HepG2 (cell line): ENCODE measurements around the gene DPP6. TPM values are rescaled to one million over a fixed set of nuclear protein-coding genes. Genes with fewer than 3 reads are reported as not detected.

Source experiments
- ATAC-seq: fragments of 200-7000 bp; cut with Tn5 transposase; 3 replicates; pipeline ENCODE4 v1.9.1; 2020; ENCODE audit warnings: mild to moderate bottlenecking, moderate library complexity
- BruUV-seq: library from RNA; stranded (reverse); fragments of 400-500 nt; replicated peaks from 2 replicates; lab custom pipeline; 2021; lab: Mats Ljungman, UMichigan
- CTCF ChIA-PET: fragments of 300-600 bp; formaldehyde crosslinking; extraction: SDS; loops from one replicate; lab custom pipeline; 2021; ENCODE audit warnings: low total read pairs, inconsistent platforms, low intra/inter-chr PET ratio; lab: Yijun Ruan, JAX
- POLR2A ChIA-PET: fragments of 350-600 bp; sonication (Branson Sonifier 250); formaldehyde crosslinking; loops from one replicate; lab custom pipeline; 2020; ENCODE audit warnings: antibody characterized with exemption, inconsistent platforms; lab: Yijun Ruan, JAX
- DNase-seq: peaks from one replicate; pipeline ENCODE4 v3.0.0-alpha.2; 2015; ENCODE audit warnings: low spot score
- FAIRE-seq: peaks from 3 replicates; lab custom pipeline; 2011; peaks lifted over from hg19 to GRCh38; lab: Jason Lieb, UNC
- H2AFZ ChIP-seq: one replicate; pipeline ENCODE4 v1.6.1; 2011; ENCODE audit warnings: low read length, inconsistent platforms
- H3K27ac ChIP-seq: fragments of 300-600 bp; 3 replicates; pipeline ENCODE4 v1.8.0; 2011; ENCODE audit warnings: mixed run types, mild to moderate bottlenecking, mixed read lengths, low read length, inconsistent platforms; ENCODE audit not compliant: insufficient read depth; ENCODE audit errors: extremely low read length
- H3K27me3 ChIP-seq, 2 experiments: fragments of 200-600 bp in 1 of 2; 2 replicates in 1 of 2; 3 replicates in 1 of 2; pipeline versions ENCODE4 v1.6.0 to v1.8.0; 2011; ENCODE audit warnings: low read length in 2 of 2, mild to moderate bottlenecking in 2 of 2, moderate library complexity in 2 of 2, inconsistent platforms in 1 of 2; ENCODE audit not compliant: insufficient read depth in 2 of 2, control insufficient read depth in 1 of 2
- H3K36me3 ChIP-seq, 2 experiments: fragments of 200-600 bp in 1 of 2; replicated peaks in 1 of 2; 2 replicates in 1 of 2; 3 replicates in 1 of 2; pipeline versions ENCODE4 v1.5.1 to v1.8.0; 2011; ENCODE audit warnings: low read length in 2 of 2, inconsistent platforms in 1 of 2; ENCODE audit not compliant: insufficient read depth in 2 of 2, control insufficient read depth in 1 of 2
- H3K4me1 ChIP-seq: 2 replicates; pipeline ENCODE4 v1.5.1; 2012; ENCODE audit warnings: low read length, inconsistent platforms; ENCODE audit not compliant: insufficient read depth
- H3K4me2 ChIP-seq: 2 replicates; pipeline ENCODE4 v1.6.0; 2011; ENCODE audit warnings: low read depth, low read length, inconsistent platforms
- H3K4me3 ChIP-seq, 3 experiments: fragments of 200-600 bp in 1 of 3; sonication (generic), shearing (Covaris generic) in 1 of 3; replicated peaks in 1 of 3; 2 replicates each; pipeline ENCODE4 v1.5.1; 2011 to 2016; ENCODE audit warnings: low read length in 3 of 3, inconsistent platforms in 2 of 3, low read depth in 2 of 3, mild to moderate bottlenecking in 2 of 3, control low read depth in 1 of 3, mixed read lengths in 1 of 3; ENCODE audit not compliant: insufficient read depth in 1 of 3
- H3K79me2 ChIP-seq: one replicate; pipeline ENCODE4 v1.6.1; 2011; ENCODE audit warnings: low read length, inconsistent platforms; ENCODE audit not compliant: insufficient read depth
- H3K9ac ChIP-seq: 2 replicates; pipeline ENCODE4 v1.6.0; 2011; ENCODE audit warnings: mild to moderate bottlenecking, low read depth, low read length, inconsistent platforms; ENCODE audit not compliant: insufficient read depth
- H3K9me3 ChIP-seq: 2 replicates; pipeline ENCODE4 v1.5.1; 2012; ENCODE audit warnings: mild to moderate bottlenecking, low read length
- H4K20me1 ChIP-seq: 2 replicates; pipeline ENCODE4 v1.6.0; 2011; ENCODE audit warnings: inconsistent platforms, mild to moderate bottlenecking, low read length, moderate library complexity; ENCODE audit not compliant: insufficient read depth
- CREM ChIP-seq, 2 experiments: sonication (generic) in 1 of 2; formaldehyde crosslinking in 1 of 2; IDR thresholded peaks; 2 replicates each; pipeline versions ENCODE4 v1.4.0 to v1.6.1; 2016 to 2020; ENCODE audit warnings: antibody characterized with exemption in 1 of 2, mild to moderate bottlenecking in 1 of 2, missing genetic modification reagents in 1 of 2
- MAFF ChIP-seq: IDR thresholded peaks from 2 replicates; pipeline ENCODE4 v1.6.1; 2011; ENCODE audit warnings: low read depth, low read length, improper control_type of control experiment
- MAFK ChIP-seq, 2 experiments: IDR thresholded peaks in 1 of 2; conservative IDR thresholded peaks in 1 of 2; 2 replicates each; pipeline ENCODE4 v1.6.1; 2011; ENCODE audit warnings: improper control_type of control experiment in 2 of 2, low read length in 2 of 2
- WGBS: methylation state at CpG from one replicate; pipeline ENCODE4 v1.1.6; 2017; ENCODE audit warnings: low lambda C conversion rate; 5-methylcytosine and 5-hydroxymethylcytosine counted together
- in situ Hi-C: cut with HindIII; loops from 2 replicates; pipeline ENCODE4 v1.10.0; 2017; ENCODE audit warnings: low pct_unique_long_range_greater_than_20kb; ENCODE audit not compliant: extremely low pct_ligation_motif_present
- intact Hi-C: fragments of 100-400 bp; cut with micrococcal nuclease; formaldehyde crosslinking; loops from one replicate; pipeline ENCODE4 v1.10.0; 2022; ENCODE audit not compliant: unreplicated experiment
- polyA plus RNA-seq, 8 experiments: library from polyadenylated mRNA; depleted of rRNA in 3 of 8; stranded (reverse) in 7 of 8; unstranded in 1 of 8; fragments of >200 nt; fragmentation: Illumina TruSeq in 4 of 8; extraction: Trizol in 4 of 8; gene quantifications; 2 replicates each; pipeline versions ENCODE4 v1.2.1 to v1.2.3, GENCODE V29; 2011 to 2016; ENCODE audit warnings: low read depth in 4 of 8, missing spikeins in 1 of 8, mixed read lengths in 1 of 8; ENCODE audit not compliant: insufficient read depth in 1 of 8
- total RNA-seq, 5 experiments: library from RNA; depleted of rRNA; stranded (reverse); fragments of >200 nt; fragmentation: Illumina TruSeq; extraction: Trizol; gene quantifications; 2 replicates each; pipeline ENCODE4 v1.2.3, GENCODE V29; 2016; ENCODE audit warnings: low read depth in 1 of 5
- TF ChIP-seq, protein P1 (sequence below), 2 experiments: sonication (generic) in 1 of 2; formaldehyde crosslinking in 1 of 2; IDR thresholded peaks; 2 replicates each; pipeline versions ENCODE4 v1.4.0 to v1.6.1; 2016 to 2020; ENCODE audit warnings: borderline replicate concordance in 1 of 2, low read depth in 1 of 2, mild to moderate bottlenecking in 1 of 2, missing genetic modification reagents in 1 of 2
- TF ChIP-seq, protein P2 (sequence below): sonication (generic); formaldehyde crosslinking; IDR thresholded peaks from 2 replicates; pipeline ENCODE4 v1.5.0; 2020; ENCODE audit warnings: mild to moderate bottlenecking, missing genetic modification reagents, moderate library complexity
- TF ChIP-seq, protein P3 (sequence below): sonication (generic); formaldehyde crosslinking; conservative IDR thresholded peaks from 2 replicates; pipeline ENCODE4 v1.8.0; 2022; ENCODE audit warnings: low read depth, missing genetic modification reagents

DPP6 gene
- total and polyA plus RNA-seq, 2 of the 13 experiments (the other 11 are each of a cell fraction or from before 2014, with no cell fraction given): not detected

DNA sequence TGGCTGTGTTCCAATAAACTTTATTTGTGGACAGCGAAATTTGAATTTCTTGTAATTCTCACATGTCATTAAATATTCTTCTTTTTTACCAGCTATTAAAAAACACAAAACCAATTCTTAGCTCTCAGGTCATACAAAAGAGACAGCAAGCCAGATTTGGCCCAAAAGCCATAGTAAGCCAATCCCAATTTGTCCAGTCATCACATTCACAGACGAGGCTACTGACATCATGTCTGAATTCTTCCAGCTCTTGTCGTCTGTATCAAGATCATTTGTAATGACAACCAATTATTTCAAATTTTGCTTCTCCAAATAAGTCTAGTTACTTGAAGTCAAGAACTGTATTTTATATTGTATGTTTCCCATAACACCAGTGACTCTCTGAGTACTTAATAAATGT is 684.2 kb downstream of the DPP6 start:
- Histone ChIP-seq H3K9ac (no peak overlapping the region), H3K4me1 (no peaks in the 10 kb centered on the region), H4K20me1 (no peaks in the 10 kb centered on the region), H3K27me3 (peaks cover 0 to 12% of the 10 kb centered on the region in 2 experiments; a peak in 2 of 5 replicates), H3K9me3 (no peaks in the 10 kb centered on the region; the same call in 1 of the 2 replicates), H3K4me3 (no peak overlapping the region), H3K27ac (no peak overlapping the region), H3K4me2 (no peak overlapping the region), H3K79me2 (no peaks in the 10 kb centered on the region), H2AFZ (no peak overlapping the region), H3K36me3 (no peaks in the 10 kb centered on the region)
- 1% methylated on average over 3 of the region's 3 CpGs for WGBS
- CTCF ChIA-PET: no interaction called here
- in situ Hi-C loops: no loop called here
- FAIRE-seq (no peak), ATAC-seq (no peak), DNase-seq (no peak)
- intact Hi-C loops: no loop called here
- POLR2A ChIA-PET: no interaction called here
- BruUV-seq: no TSS peak
- TF ChIP-seq, protein P1, sequence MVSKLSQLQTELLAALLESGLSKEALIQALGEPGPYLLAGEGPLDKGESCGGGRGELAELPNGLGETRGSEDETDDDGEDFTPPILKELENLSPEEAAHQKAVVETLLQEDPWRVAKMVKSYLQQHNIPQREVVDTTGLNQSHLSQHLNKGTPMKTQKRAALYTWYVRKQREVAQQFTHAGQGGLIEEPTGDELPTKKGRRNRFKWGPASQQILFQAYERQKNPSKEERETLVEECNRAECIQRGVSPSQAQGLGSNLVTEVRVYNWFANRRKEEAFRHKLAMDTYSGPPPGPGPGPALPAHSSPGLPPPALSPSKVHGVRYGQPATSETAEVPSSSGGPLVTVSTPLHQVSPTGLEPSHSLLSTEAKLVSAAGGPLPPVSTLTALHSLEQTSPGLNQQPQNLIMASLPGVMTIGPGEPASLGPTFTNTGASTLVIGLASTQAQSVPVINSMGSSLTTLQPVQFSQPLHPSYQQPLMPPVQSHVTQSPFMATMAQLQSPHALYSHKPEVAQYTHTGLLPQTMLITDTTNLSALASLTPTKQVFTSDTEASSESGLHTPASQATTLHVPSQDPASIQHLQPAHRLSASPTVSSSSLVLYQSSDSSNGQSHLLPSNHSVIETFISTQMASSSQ (IDR thresholded peaks at IDR 0.05; ENCODE audit: low read depth): no peak
- TF ChIP-seq, protein P1 (CRISPR knock-in tag; IDR thresholded peaks at IDR 0.05; ENCODE audit: borderline replicate concordance): no peak
- TF ChIP-seq, protein P2, sequence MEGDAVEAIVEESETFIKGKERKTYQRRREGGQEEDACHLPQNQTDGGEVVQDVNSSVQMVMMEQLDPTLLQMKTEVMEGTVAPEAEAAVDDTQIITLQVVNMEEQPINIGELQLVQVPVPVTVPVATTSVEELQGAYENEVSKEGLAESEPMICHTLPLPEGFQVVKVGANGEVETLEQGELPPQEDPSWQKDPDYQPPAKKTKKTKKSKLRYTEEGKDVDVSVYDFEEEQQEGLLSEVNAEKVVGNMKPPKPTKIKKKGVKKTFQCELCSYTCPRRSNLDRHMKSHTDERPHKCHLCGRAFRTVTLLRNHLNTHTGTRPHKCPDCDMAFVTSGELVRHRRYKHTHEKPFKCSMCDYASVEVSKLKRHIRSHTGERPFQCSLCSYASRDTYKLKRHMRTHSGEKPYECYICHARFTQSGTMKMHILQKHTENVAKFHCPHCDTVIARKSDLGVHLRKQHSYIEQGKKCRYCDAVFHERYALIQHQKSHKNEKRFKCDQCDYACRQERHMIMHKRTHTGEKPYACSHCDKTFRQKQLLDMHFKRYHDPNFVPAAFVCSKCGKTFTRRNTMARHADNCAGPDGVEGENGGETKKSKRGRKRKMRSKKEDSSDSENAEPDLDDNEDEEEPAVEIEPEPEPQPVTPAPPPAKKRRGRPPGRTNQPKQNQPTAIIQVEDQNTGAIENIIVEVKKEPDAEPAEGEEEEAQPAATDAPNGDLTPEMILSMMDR (CRISPR knock-in tag): no peak
- peak; percentile 68 for TF ChIP-seq MAFF
- TF ChIP-seq MAFK (conservative IDR thresholded peaks at IDR 0.05 in 1 of 2, IDR thresholded peaks at IDR 0.05 in 1 of 2; ENCODE audit: low read length in 2 of 2): peak; percentile 54 to 74
- TF ChIP-seq, protein P3, sequence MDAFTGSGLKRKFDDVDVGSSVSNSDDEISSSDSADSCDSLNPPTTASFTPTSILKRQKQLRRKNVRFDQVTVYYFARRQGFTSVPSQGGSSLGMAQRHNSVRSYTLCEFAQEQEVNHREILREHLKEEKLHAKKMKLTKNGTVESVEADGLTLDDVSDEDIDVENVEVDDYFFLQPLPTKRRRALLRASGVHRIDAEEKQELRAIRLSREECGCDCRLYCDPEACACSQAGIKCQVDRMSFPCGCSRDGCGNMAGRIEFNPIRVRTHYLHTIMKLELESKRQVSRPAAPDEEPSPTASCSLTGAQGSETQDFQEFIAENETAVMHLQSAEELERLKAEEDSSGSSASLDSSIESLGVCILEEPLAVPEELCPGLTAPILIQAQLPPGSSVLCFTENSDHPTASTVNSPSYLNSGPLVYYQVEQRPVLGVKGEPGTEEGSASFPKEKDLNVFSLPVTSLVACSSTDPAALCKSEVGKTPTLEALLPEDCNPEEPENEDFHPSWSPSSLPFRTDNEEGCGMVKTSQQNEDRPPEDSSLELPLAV (CRISPR knock-in tag): no peak
- no peak for TF ChIP-seq CREM (IDR thresholded peaks at IDR 0.05)
- TF ChIP-seq CREM (CRISPR knock-in tag; IDR thresholded peaks at IDR 0.05): no peak
